ENCODE results near the gene ZNF862. TPM values are rescaled to one million over a fixed set of nuclear protein-coding genes. Genes with fewer than 3 reads are reported as not detected.

ZNF862 gene
- total and polyA plus RNA-seq, 2 experiments from 2014 or later: 8.9 to 22.6 TPM

GRCh38 chr7:149833495-149834130 is 4.6 kb upstream of the ZNF862 start:
- no peak overlapping the region for H3K4me3 ChIP-seq
- peaks cover 6% of the 10 kb centered on the region for H3K27me3 ChIP-seq
- H3K4me1 ChIP-seq (ENCODE audit: low read depth): no peaks in the 10 kb centered on the region
- H3K36me3 ChIP-seq: no peaks in the 10 kb centered on the region
- H3K9me3 ChIP-seq (ENCODE audit: low read depth): no peaks in the 10 kb centered on the region
- no peak overlapping the region for H3K27ac ChIP-seq
- no peak for TF ChIP-seq CTCF (IDR thresholded peaks at IDR 0.05; ENCODE audit: low read depth, low read length)
- DNase-seq (ENCODE audit: low read depth in 1 of 2, low spot score in 1 of 2): no peak

DNA sequence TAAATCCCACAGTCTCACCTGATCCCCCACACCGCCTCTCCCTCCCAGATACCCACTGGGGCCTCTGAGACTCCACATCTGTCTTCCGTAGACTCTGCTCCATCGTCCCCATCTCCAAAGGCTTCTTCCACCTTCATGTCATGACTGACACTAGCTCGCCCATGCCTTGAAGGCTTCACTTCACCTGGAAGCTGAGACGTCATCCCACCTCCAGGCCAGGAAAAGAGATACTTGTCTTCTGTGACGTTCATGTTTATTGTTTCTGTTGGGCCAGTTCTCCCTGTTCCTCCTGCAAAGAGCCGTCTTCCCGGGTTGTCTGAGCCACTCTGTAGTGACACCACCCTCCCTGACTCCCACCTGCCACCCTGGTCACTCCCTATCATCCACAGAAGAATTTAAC is 3.6 kb upstream of the ZNF862 start:
- H3K27ac ChIP-seq: no peak overlapping the region
- peaks cover 6% of the 10 kb centered on the region for H3K27me3 ChIP-seq
- no peak for DNase-seq (ENCODE audit: low read depth in 1 of 2, low spot score in 1 of 2)
- H3K36me3 ChIP-seq: no peaks in the 10 kb centered on the region
- no peaks in the 10 kb centered on the region for H3K4me1 ChIP-seq (ENCODE audit: low read depth)
- H3K4me3 ChIP-seq: no peak overlapping the region
- no peak for TF ChIP-seq CTCF (IDR thresholded peaks at IDR 0.05; ENCODE audit: low read depth, low read length)
- H3K9me3 ChIP-seq (ENCODE audit: low read depth): no peaks in the 10 kb centered on the region

- no peak for DNase-seq (ENCODE audit: low read depth in 1 of 2, low spot score in 1 of 2)
- Histone ChIP-seq H3K27ac (no peak overlapping the region), H3K27me3 (peaks cover 6% of the 10 kb centered on the region), H3K36me3 (no peaks in the 10 kb centered on the region), H3K4me3 (no peak overlapping the region), H3K9me3 (ENCODE audit: low read depth) (no peaks in the 10 kb centered on the region), H3K4me1 (ENCODE audit: low read depth) (no peaks in the 10 kb centered on the region)
- TF ChIP-seq CTCF (IDR thresholded peaks at IDR 0.05; ENCODE audit: low read depth, low read length): no peak
These were observed 1.7 kb upstream of the ZNF862 start for GRCh38 chr7:149836434-149836833.

DNA sequence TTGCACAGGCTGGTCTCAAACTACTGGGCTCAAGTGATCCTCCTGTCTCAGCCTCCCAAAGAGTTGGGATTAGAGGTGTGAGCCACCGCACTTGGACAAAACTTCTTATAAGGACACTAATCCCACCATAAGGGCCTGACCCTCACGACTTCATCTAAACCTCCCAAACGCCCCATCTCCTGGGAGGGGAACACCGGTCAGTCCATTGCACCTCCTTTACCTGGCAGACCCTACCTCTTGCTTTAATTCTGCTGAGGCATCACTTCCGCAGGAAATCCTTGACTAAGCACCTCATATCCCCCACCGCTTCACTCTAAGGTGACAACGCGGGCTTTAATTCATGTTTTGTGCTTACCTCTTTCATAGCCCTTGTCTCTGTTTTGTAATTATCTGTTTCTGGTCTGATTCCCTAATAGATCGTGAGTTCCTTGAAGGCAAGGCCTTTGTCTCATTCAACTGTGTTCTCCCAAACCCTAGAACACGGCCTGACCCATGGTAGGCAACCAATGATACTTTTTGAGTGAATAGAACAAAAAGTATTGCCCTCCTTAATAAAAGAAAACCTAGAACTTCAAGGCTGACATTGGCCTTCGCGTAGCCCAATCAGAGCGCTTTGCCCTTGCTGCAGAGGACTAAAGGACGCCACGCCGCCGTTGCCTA is 481 bp upstream of the ZNF862 start:
- Histone ChIP-seq H3K9me3 (ENCODE audit: low read depth) (no peaks in the 10 kb centered on the region), H3K4me1 (ENCODE audit: low read depth) (no peaks in the 10 kb centered on the region), H3K27ac (no peak overlapping the region), H3K27me3 (peaks cover 6% of the 10 kb centered on the region), H3K4me3 (no peak overlapping the region), H3K36me3 (no peaks in the 10 kb centered on the region)
- TF ChIP-seq CTCF (IDR thresholded peaks at IDR 0.05; ENCODE audit: low read depth, low read length): no peak
- no peak for DNase-seq (ENCODE audit: low read depth in 1 of 2, low spot score in 1 of 2)

- H3K27ac ChIP-seq: peak overlapping the region; percentile 85
- H3K4me1 ChIP-seq (ENCODE audit: low read depth): no peaks in the 10 kb centered on the region
- peak overlapping the region; percentile 74 for H3K4me3 ChIP-seq
- no peak for DNase-seq (ENCODE audit: low read depth in 1 of 2, low spot score in 1 of 2)
- no peaks in the 10 kb centered on the region for H3K9me3 ChIP-seq (ENCODE audit: low read depth)
- TF ChIP-seq CTCF (IDR thresholded peaks at IDR 0.05; ENCODE audit: low read depth, low read length): peak; percentile 13
- peaks cover 6% of the 10 kb centered on the region for H3K27me3 ChIP-seq
- H3K36me3 ChIP-seq: no peaks in the 10 kb centered on the region
These were observed 825 bp downstream of the ZNF862 start for GRCh38 chr7:149838992-149839408.

Data from cardiac muscle cell (in vitro differentiated cells and primary cell).